ENCODE measurements around the gene PDZD4.

PDZD4 gene

GRCh38 chrX:153829799-153830639 is at the start of gene PDZD4:
TSS of gene PDZD4 (minus strand) at chrX:153830544. CDS start at chrX:153830298, 246 bp downstream.
- DNase-seq (ENCODE audit: low spot score) = no peak

- no peak for DNase-seq (ENCODE audit: low spot score)
These were observed 49.5 kb upstream of the PDZD4 start for GRCh38 chrX:153879741-153880439.

- no peak for DNase-seq (ENCODE audit: low spot score)
These were observed 48.8 kb upstream of the PDZD4 start for GRCh38 chrX:153878969-153879653.

- DNase-seq (ENCODE audit: low spot score) = no peak
These were observed 48.0 kb upstream of the PDZD4 start for GRCh38 chrX:153878345-153878744.

- no peak for DNase-seq (ENCODE audit: low spot score)
These were observed 47.4 kb upstream of the PDZD4 start for GRCh38 chrX:153877571-153878261.

GRCh38 chrX:153876112-153876491 is 45.8 kb upstream of the PDZD4 start:
- DNase-seq (ENCODE audit: low spot score) = no peak

GRCh38 chrX:153875391-153876111 is 45.2 kb upstream of the PDZD4 start:
- peak; percentile 75 for DNase-seq (ENCODE audit: low spot score)

GRCh38 chrX:153874366-153875125 is 44.2 kb upstream of the PDZD4 start:
- DNase-seq (ENCODE audit: low spot score) = no peak

GRCh38 chrX:153874085-153874365 is 43.7 kb upstream of the PDZD4 start:
- DNase-seq (ENCODE audit: low spot score) = no peak

GRCh38 chrX:153873282-153874084 is 43.1 kb upstream of the PDZD4 start:
- no peak for DNase-seq (ENCODE audit: low spot score)

GRCh38 chrX:153871946-153872878 is 41.9 kb upstream of the PDZD4 start:
- no peak for DNase-seq (ENCODE audit: low spot score)

GRCh38 chrX:153871451-153871850 is 41.1 kb upstream of the PDZD4 start:
- DNase-seq (ENCODE audit: low spot score) = no peak

GRCh38 chrX:153870791-153871360 is 40.5 kb upstream of the PDZD4 start:
- DNase-seq (ENCODE audit: low spot score) = no peak

- DNase-seq (ENCODE audit: low spot score) = no peak
These were observed 39.9 kb upstream of the PDZD4 start for GRCh38 chrX:153870288-153870690.

GRCh38 chrX:153869473-153870287 is 39.3 kb upstream of the PDZD4 start:
- no peak for DNase-seq (ENCODE audit: low spot score)

- no peak for DNase-seq (ENCODE audit: low spot score)
These were observed 38.5 kb upstream of the PDZD4 start for GRCh38 chrX:153868576-153869472.

- no peak for DNase-seq (ENCODE audit: low spot score)
These were observed 37.3 kb upstream of the PDZD4 start for GRCh38 chrX:153867671-153868070.

All from HuH-7.5 (cell line).